ENCODE data around the gene LSM11.

Gene LSM11

DNA sequence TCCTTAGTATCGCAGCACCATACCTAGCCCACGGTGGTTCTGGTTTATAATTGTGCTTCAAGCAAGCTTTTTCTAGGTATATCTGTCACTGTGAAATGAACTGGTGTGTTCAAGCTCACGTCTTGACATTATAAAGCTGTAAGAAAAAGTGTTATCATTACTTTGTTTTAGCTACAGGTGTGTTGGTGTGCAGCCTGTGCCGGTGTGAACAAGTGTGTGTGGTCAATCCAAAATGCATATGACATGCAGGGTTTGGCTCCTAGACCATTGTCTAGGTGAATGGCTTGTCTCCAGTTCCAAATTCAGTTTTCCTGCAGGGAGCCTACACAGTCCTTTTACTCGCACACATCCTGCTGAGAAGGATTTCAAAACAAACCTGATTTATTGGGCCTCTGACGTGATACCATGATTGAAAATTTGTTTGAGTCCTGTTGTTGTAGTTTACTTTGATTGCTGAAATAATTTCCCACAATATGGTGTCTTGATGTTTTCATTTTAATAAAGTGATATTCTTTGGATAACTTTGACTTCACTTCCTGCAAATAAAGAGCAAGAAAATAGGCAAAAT, 3.7 kb downstream of the LSM11 start:
- Mint-ChIP-seq H3K9me3 (ENCODE audit: low read depth) (no peaks in the 10 kb centered on the region), H3K4me1 (ENCODE audit: low read depth) (peaks cover 36% of the 10 kb centered on the region), H3K36me3 (peaks cover 3% of the 10 kb centered on the region), H3K27me3 (no peaks in the 10 kb centered on the region), H3K27ac (no peak overlapping the region), H3K4me3 (no peak overlapping the region)

DNA sequence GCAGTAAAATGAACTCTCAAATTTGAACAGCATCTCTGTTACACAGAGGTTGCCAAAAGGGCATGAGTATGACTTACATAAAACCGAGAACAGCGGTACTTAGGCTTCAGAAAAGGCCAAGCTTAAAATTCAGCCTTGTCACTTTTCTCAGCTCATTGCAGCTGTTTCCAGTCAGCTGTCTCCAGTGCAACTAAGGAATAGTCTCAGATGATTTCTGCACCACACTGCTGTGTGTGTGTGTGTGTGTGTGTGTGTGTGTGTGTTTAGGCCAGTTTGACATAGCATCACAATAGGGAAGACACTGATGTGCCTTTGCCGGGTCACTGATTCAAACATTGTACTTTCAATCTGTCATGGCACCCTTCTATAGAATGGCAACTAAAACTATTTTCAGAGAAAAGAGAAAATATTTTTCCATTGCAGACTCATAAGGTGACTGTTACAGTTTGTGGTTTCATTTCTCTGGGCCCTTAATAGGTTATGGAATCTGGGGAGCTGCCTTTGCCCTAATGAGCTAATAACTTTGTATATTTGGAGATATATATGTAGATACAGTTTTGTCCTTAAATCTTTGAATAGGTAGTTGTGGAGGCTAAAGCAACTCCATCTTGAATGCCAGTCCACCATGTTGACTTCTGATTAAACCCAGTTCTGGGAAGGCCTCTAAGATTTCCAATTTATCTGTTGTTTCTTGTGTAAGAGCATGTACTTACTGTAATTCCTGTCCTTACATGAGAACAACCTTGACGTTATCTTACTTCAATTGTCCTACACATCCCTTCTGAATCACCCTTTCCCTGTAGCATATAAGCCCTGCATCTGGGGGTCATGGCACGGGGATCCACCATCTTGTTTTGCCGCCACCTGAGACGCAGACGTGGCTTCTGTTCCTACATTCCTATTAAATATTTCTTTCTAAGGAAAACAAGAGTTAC, 4.5 kb downstream of the LSM11 start:
- Mint-ChIP-seq H3K27me3 (no peaks in the 10 kb centered on the region), H3K9me3 (ENCODE audit: low read depth) (no peaks in the 10 kb centered on the region), H3K36me3 (peaks cover 6% of the 10 kb centered on the region), H3K27ac (no peak overlapping the region), H3K4me1 (ENCODE audit: low read depth) (peaks cover 32% of the 10 kb centered on the region), H3K4me3 (no peak overlapping the region)

DNA sequence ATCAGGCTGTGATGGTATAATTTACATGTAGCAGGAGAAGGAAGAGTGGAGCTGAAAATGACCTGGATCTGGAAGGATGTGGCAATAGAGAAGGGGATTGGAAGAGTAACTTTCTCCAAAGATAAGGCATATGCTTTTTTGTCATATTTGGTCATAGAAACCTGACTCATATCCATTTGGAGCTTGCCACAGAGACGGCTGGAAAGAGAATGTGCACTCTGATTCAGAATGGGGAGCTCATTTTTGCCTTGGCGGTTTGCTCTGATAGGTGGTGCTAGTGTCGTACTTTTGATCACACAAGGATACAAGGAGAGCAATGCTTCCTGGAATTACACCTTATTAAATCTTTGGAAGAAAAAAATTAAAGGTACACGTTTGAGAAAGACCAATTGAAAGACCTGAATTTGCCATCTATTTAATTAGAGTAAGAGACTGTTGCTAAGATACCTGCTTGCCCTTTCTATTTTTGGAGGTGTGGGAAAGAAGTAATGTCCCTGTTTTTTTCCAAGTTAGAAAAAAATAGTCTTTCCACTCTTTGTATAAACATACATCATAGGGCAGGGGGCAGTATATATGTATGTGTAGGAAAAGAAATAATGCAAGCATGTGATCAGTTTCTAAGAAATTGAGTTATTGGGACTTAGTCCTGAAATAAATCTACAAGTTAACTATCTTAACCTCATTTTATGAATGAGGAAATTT, 5.4 kb downstream of the LSM11 start:
- H3K9me3 Mint-ChIP-seq (ENCODE audit: low read depth): no peaks in the 10 kb centered on the region
- H3K4me1 Mint-ChIP-seq (ENCODE audit: low read depth): peaks cover 29% of the 10 kb centered on the region
- peaks cover 6% of the 10 kb centered on the region for H3K36me3 Mint-ChIP-seq
- H3K27me3 Mint-ChIP-seq: no peaks in the 10 kb centered on the region
- H3K4me3 Mint-ChIP-seq: no peak overlapping the region
- H3K27ac Mint-ChIP-seq: no peak overlapping the region

DNA sequence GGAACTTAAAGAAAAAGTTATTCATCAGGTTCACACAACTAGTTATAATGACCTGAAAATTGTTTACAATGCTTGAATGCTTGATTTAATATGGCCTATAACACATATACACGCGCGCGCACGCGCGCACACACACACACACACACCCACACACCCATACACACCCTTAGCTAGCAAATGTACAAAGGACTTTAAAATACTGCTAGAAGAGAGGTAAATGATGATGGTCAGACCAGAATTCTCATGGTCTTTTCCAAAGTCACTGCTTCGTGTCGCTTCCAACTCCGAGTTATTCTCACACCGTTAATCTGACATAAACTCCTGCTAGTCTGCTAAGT, 5.9 kb downstream of the LSM11 start:
- Mint-ChIP-seq H3K36me3 (peaks cover 6% of the 10 kb centered on the region), H3K4me3 (no peak overlapping the region), H3K9me3 (ENCODE audit: low read depth) (no peaks in the 10 kb centered on the region), H3K27me3 (no peaks in the 10 kb centered on the region), H3K4me1 (ENCODE audit: low read depth) (peaks cover 26% of the 10 kb centered on the region), H3K27ac (no peak overlapping the region)

DNA sequence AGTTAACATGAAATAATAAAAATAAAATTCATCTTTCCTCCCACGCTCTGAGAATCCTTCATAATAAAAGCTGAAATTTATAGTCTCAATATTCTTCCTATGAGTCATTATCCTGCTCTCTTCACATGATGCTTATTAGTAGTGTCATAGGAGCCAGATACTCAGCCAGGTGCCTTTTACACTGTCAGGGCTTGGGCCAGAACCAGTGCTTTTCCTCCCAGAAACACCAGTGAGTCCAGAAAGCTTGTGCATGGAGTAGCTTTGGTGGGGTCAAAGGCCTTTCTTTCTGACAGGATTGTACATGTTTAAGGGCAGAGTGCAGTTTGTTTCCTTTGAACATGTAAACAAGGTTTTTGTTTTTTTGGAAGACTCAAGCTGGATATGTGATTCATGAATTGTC, 6.8 kb downstream of the LSM11 start:
- Mint-ChIP-seq H3K27me3 (no peaks in the 10 kb centered on the region), H3K27ac (no peak overlapping the region), H3K4me1 (ENCODE audit: low read depth) (peaks cover 19% of the 10 kb centered on the region), H3K36me3 (peaks cover 6% of the 10 kb centered on the region), H3K4me3 (no peak overlapping the region), H3K9me3 (ENCODE audit: low read depth) (no peaks in the 10 kb centered on the region)

DNA sequence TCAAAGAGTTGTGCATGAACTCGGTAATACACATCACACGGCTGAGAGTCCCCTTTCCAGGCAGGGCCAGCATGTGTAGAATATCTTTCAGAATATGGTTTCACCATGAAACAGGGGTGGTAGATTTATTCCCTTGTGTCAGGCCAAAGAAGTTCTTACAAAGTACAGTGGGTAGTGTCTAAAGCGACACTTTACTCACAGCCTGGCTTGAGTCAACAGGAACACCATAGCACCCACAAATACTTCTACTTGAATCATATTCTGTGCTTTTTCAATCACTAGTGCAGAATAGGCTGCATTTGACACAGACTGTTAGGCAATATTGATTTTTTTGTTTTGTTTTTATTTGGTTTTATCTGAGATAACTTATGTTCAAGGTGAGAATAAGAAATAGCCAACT, 12.6 kb downstream of the LSM11 start:
- no peaks in the 10 kb centered on the region for H3K4me1 Mint-ChIP-seq (ENCODE audit: low read depth)
- no peaks in the 10 kb centered on the region for H3K27me3 Mint-ChIP-seq
- H3K27ac Mint-ChIP-seq: no peak overlapping the region
- H3K36me3 Mint-ChIP-seq: peaks cover 9% of the 10 kb centered on the region
- H3K4me3 Mint-ChIP-seq: no peak overlapping the region
- no peaks in the 10 kb centered on the region for H3K9me3 Mint-ChIP-seq (ENCODE audit: low read depth)

DNA sequence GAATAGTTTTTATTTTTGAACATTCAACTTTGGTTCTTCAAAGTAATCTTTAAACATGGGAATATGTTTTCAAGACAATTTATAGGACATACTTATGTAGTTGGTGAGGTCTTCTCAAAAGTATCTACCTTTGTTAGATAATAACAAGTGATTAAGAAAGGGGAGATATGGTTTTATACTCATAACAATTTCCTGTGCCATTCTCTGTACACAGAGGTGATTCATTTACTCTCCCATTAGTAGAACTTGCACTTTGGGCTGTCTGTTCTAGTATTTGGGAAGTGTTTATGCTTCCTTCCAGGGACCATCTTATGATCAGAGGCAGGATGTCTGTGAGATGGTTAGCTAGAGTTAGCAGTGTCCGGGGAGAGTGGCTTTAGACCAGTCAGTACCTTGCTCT, 15.2 kb downstream of the LSM11 start:
- H3K4me1 Mint-ChIP-seq (ENCODE audit: low read depth): no peaks in the 10 kb centered on the region
- H3K9me3 Mint-ChIP-seq (ENCODE audit: low read depth): no peaks in the 10 kb centered on the region
- peaks cover 4% of the 10 kb centered on the region for H3K36me3 Mint-ChIP-seq
- H3K4me3 Mint-ChIP-seq: no peak overlapping the region
- no peak overlapping the region for H3K27ac Mint-ChIP-seq
- H3K27me3 Mint-ChIP-seq: no peaks in the 10 kb centered on the region

DNA sequence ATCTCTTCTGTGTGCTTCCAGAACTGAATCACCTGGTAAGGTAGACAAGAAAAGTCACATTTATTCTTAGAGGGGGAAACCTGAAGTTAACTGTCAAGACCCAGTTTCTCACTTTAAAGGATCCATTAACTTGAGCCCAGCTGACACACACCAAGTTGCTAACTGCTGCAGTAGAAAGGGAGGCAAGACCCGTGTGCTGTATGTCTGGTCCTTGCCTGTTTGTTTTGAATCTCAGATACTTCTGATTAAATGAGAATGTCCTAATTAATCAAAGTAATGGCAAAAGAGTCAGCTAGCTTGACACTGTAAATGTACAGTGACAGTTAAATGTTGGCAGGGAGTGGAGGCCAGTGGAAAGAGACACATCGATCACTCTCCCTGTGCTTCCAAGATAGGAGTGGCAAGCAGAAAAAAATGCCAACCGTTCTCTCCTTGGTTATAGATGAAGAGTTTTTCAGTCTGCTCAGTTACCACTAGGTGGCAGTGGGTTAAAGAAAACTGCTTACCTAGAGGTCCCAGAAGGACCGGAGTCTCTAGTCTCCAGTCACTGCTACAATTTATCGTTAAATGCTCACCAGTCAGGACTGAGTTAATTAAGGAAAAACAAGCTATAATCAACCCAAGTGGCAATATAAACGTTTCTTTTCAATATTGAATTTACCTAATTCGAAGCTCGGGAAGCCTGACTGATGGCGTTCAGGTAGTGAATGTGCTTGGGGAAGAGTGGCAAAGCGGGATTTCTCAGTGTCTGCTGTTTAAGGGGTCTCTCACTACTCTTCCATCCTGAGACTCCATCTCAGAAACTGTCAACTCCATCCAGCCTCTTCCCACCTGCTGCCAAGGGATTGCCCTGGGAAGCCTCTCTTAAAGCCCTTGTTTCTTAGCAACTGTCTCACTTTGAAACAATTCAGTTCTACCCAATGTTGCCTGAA, 18.4 kb downstream of the LSM11 start:
- Mint-ChIP-seq H3K36me3 (no peaks in the 10 kb centered on the region), H3K27ac (no peak overlapping the region), H3K4me1 (ENCODE audit: low read depth) (no peaks in the 10 kb centered on the region), H3K9me3 (ENCODE audit: low read depth) (no peaks in the 10 kb centered on the region), H3K4me3 (no peak overlapping the region), H3K27me3 (no peaks in the 10 kb centered on the region)

DNA sequence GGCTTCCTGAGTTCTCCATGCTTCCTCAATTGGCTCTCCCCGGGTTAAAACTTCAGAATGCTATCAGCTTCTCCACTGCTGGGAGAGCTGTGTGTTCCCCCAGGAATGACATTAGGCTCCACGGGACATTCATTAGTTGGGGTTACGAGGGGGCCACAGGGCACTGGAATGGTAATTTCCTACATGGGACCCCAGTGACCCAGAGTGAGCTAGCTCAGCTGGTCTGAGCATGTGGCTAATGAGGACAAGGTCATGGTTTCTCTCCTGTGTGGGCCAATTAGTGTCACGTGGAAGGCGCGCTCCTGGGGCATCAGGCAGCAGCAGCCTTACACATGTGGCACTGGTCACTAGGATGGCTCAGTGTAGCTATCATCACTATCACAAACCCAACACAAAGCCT, 21.0 kb downstream of the LSM11 start:
- Mint-ChIP-seq H3K4me1 (ENCODE audit: low read depth) (no peaks in the 10 kb centered on the region), H3K9me3 (ENCODE audit: low read depth) (no peaks in the 10 kb centered on the region), H3K4me3 (no peak overlapping the region), H3K36me3 (no peaks in the 10 kb centered on the region), H3K27me3 (no peaks in the 10 kb centered on the region), H3K27ac (no peak overlapping the region)

DNA sequence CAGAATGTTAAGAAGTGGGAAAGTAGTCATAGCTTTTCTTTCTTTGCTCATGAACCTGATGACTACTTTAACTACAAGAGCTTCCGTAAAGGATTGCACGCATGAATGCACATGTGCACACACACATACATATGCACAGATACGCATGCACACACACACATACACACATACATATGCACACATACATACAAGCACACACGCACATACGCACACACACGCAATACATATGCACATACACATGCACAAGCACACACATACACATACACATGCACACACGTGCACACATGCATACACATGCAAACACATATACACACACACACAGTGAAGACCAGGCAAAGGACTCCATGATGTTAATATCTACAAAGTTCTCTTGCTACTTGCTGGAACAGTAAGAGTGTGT, 22.9 kb downstream of the LSM11 start:
- H3K9me3 Mint-ChIP-seq (ENCODE audit: low read depth): no peaks in the 10 kb centered on the region
- H3K4me1 Mint-ChIP-seq (ENCODE audit: low read depth): no peaks in the 10 kb centered on the region
- H3K36me3 Mint-ChIP-seq: no peaks in the 10 kb centered on the region

DNA sequence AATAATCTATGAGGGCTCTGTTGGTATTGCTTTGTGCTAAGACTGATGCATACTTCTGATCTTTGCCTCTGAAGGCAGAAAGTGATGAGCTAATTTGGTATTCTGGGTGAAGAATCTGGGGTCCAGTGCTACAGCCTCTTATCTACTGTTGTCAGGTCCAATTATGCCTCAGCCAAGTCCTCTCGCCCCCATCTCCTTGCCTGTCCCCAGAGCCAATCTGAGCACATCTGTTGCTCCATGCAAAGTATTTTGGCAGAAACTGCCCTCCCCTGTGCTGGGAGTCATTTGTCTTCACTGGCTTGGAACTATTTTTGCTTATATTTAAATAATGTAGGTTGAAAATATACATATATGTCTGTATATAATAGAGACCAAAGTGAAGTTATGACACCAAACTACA, 23.4 kb downstream of the LSM11 start:
- Mint-ChIP-seq H3K27me3 (peaks cover 4% of the 10 kb centered on the region), H3K4me1 (ENCODE audit: low read depth) (no peaks in the 10 kb centered on the region), H3K9me3 (ENCODE audit: low read depth) (no peaks in the 10 kb centered on the region), H3K4me3 (no peak overlapping the region), H3K36me3 (no peaks in the 10 kb centered on the region), H3K27ac (no peak overlapping the region)

More for the DNA sequence above, 22.9 kb downstream of the LSM11 start:
- Mint-ChIP-seq H3K27ac (no peak overlapping the region), H3K27me3 (peaks cover 4% of the 10 kb centered on the region), H3K4me3 (no peak overlapping the region)

DNA sequence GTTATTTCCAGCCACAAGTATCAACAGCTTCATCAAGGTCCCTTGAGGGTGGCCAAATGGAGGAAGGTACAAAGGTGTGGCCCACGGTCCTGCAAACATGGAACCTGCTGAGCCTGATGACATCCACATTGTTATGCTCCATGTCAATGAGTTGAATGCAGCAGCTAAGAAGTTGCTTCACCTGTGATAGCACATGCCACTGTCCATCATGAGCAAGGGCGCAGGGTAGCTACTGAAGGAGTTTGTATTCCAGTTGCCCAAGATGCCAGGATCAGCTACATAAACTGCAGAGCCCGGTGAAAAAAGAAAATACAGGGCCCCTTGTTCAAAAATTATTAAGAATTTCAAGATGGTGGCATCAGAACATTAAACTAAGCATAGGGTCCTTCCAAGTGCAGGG, 24.2 kb downstream of the LSM11 start:
- Mint-ChIP-seq H3K27me3 (peaks cover 4% of the 10 kb centered on the region), H3K9me3 (ENCODE audit: low read depth) (no peaks in the 10 kb centered on the region), H3K4me3 (no peak overlapping the region), H3K36me3 (no peaks in the 10 kb centered on the region), H3K4me1 (ENCODE audit: low read depth) (no peaks in the 10 kb centered on the region), H3K27ac (no peak overlapping the region)

DNA sequence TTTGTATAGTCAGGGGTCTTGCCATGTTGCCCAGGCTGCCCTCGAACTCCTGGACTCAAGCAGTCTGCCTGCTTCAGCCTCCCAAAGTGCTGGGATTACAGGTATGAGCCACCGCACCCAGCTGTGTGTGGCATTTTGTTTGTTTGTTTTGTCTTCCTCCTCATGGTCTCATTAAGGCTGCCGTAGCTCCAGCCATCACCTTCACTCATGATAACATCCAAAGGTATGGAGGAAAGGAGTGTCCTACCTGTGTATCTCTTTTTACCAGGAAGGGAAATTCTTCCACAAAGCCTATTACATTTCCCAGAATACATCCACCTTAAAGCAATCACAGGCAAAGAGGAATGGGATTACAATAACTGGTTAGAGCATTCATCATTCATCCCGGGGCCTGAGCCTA, 27.2 kb downstream of the LSM11 start:
- Mint-ChIP-seq H3K9me3 (ENCODE audit: low read depth) (no peaks in the 10 kb centered on the region), H3K4me3 (no peak overlapping the region), H3K4me1 (ENCODE audit: low read depth) (no peaks in the 10 kb centered on the region)

DNA sequence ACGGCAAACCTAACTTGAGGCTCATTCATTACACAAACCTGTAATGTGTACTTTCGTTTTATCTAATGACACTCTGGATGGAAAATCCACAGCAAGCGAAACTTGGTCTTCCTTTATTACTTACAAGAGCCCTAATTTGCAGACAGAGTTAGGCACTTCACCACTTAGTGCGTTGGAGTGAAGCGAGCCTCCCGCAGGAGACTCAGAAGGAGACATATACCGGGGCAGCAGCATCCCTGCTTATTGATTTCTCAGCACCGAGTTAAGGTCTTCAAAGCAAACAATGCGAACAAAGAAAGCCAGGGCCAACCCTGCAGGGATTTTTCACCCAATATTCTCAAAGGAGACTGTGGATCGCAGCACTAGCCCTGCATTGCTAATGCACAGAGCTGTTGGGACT, 28.6 kb downstream of the LSM11 start:
- Mint-ChIP-seq H3K36me3 (no peaks in the 10 kb centered on the region), H3K4me1 (ENCODE audit: low read depth) (no peaks in the 10 kb centered on the region), H3K4me3 (no peak overlapping the region), H3K27ac (no peak overlapping the region), H3K9me3 (ENCODE audit: low read depth) (no peaks in the 10 kb centered on the region), H3K27me3 (peaks cover 7% of the 10 kb centered on the region)

More for the DNA sequence above, 27.2 kb downstream of the LSM11 start:
- no peaks in the 10 kb centered on the region for H3K36me3 Mint-ChIP-seq
- peaks cover 7% of the 10 kb centered on the region for H3K27me3 Mint-ChIP-seq
- H3K27ac Mint-ChIP-seq: no peak overlapping the region
